LoVo (cell line): ENCODE results near the gene TBC1D17.
A peak's percentile ranks its signal among the peaks of the same experiment; 100 is the strongest.

Source experiments
- DNase-seq: peaks from one replicate; pipeline ENCODE4 v3.0.0-alpha.2; 2016; ENCODE audit warnings: low spot score

The TBC1D17 gene

DNA sequence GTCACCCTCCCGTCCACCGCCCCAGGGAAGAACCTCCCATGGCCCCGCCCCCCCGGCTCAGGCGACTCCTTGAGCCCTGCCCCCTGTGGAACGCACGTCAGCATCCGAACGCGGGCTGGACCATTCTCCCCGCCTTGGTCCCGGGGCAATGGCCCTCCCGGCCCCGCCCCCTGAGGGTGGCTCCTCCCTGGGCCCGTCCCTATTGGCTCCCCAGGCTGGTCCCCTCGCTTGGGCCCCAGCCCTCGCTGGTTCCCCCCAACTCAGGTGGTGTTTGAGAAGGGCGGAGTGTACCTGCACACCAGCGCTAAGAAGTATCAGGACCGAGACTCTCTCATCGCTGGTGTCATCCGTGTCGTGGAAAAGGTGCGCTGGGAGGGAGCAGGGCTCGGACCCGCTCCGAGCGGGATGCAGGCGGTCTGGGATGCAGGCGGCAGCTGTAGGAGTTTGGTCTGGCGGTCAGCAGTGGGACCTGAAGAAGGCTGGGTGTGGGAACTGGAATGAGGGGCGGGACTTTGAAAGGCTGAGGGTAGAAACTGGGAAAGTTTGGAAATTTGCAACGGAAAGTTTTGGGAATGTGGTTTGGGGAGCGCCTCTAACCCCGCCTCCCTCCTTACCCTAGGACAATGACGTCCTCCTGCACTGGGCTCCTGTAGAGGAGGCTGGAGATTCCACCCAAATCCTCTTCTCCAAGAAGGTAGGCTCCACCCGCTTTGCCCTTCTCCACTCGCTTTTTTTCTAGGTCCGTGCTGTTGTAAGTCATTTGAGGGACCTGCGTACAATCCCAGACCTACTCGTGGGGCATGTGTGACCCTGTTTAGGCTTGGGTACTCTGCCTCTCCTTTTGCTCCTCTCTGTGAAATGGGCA is 609 bp downstream of the TBC1D17 start:
- DNase-seq: peak; percentile 97

DNA sequence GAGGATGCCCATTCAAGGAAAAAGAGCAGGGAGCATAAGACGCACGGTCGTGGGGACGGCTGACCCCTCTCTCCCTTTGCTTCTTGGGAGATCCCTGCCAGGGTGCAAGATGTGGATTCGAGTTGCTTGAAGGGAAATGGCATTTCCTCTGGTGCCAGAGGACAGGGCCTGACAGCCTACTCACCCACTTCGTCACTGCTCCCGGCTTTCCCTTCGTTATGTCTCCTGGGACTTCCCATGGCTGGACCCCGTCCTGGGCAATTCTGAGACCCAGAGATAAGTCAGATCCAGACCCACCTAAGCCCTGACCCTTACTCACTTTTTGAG is 1.2 kb downstream of the TBC1D17 start:
- no peak for DNase-seq

DNA sequence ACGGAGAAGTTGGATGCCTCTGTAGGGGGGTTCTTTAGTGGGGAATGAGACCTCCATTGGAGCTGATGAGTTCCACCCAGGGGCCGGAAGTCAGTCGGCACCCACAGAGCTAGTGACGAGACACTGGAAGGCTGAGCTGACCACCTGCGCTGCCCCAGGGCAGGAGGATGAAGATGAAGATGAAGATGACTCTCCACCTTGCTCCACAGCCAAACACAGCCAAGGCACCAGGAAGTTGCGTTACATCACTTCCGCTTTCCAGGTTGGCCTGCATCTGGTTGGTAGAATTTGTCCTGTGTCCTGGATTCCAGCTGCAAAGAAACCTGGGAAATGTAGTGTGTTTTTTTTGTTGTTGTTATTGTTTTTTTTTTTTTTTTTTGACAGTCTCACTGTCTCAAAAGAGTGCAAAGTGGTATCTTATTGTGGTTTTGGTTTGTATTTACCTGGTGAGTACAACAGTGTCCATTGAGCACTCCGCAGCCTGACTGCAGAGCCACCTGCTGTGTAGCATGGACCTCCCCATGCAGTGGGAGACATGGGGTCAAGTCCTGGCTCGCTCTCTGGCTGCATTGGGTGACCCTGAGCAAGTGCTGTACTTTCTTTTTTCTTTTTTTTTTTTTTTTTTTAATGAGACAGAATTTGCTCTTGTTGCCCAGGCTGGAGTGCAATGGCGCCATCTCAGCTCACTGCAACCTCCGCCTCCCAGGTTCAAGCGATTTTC is 1.9 kb downstream of the TBC1D17 start:
- DNase-seq: no peak

DNA sequence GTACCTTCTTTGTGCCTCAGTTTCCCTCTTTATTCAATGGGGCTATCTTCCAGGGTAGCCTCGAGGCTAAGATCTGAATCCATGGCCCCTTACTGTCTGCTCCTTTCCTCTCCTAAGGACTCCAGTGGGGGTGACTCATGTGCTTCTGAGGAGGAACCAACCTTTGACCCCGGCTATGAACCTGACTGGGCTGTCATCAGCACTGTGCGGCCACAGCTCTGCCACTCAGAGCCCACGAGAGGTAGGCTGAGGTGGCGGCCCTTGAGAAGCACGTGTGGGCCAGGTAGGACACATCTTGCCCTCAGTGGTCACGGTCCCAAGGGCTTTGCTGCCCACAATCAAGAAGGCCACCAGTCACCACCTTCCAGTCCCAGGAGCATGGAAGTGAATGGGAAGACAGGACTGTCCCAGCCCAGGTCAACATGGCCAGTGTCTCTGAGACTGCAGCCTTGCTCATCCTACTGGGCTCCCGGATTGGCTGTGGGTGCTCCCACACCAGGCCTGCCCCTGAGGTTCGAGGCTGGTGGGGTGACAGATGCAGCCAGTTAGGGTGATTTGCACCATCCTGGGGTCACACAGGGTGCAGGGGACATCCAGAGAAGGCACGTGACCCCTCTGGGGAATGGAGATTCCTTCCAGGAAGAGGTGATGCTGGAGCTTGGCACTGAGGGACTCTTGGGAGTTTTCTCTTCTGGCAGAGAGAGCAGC is 2.8 kb downstream of the TBC1D17 start:
- DNase-seq: no peak

GRCh38 chr19:49881186-49881585 is 3.7 kb downstream of the TBC1D17 start:
- no peak for DNase-seq

DNA sequence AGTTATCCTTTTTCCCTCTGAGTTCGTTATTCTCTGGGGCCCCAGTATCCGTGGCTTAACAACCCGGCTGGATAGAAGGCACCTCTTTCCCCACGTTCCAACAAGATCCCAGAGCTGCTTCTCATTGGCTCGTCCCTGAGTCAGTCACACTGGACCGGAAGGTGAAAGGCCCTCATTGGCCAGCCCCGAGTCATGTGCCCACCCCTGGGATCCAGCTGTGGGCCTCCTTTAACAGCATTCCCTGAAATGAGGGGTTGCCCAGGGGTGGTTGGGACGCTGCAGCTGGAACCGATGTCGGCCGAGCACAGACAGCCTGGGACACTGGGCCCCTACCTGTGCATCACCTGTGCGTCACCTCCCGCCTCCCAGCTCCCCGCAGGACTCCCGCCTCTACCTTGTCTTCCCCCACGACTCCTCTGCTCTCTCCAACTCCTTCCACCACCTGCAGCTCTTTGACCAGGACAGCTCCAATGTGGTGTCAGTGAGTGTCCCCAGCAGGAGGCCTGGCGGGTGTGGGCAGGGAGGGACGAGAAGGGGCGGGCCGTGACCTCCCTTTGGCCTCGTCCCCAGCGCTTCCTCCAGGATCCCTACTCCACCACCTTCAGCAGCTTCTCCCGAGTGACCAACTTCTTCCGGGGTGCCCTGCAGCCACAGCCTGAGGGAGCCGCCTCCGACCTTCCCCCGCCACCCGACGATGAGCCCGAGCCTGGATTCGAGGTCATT is 4.3 kb downstream of the TBC1D17 start:
- DNase-seq: no peak

- DNase-seq: no peak
Observed at GRCh38 chr19:49882643-49883042, 5.1 kb downstream of the TBC1D17 start.

DNA sequence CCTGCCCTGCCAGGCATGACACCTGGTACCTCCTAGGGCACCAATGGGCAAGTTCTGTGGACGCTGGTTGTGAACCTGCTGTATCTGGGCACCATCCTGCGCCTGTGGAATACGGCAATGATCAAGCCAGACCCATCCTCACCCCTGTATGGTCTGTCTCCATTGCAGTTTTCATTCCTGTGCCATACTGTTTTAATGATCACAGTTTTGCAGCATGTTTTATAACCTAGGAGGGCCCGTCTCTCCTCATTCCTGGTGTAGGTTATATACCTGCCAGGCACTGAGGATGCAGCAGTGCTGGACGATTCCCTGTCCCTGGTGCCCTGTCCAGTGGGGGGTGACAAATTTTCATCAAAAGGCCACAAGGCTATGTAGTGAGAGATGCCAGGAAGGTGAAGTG is 5.6 kb downstream of the TBC1D17 start:
- no peak for DNase-seq

DNA sequence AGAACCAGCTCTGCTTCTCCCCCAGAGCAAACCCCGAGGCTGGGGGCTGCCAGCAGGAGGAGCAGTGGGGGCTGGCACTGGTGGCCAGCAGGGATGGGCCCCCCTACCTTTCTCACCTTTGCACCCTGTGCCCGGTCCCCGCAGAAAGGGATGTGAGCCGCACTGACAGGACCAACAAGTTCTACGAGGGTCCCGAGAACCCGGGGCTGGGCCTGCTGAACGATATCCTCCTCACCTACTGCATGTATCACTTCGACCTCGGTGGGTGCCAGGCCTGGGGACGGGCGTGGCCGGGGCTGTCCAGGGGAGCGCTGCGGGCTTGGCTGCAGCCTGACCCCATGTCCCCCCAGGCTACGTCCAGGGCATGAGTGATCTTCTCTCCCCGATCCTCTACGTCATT is 6.6 kb downstream of the TBC1D17 start:
- DNase-seq: no peak

DNA sequence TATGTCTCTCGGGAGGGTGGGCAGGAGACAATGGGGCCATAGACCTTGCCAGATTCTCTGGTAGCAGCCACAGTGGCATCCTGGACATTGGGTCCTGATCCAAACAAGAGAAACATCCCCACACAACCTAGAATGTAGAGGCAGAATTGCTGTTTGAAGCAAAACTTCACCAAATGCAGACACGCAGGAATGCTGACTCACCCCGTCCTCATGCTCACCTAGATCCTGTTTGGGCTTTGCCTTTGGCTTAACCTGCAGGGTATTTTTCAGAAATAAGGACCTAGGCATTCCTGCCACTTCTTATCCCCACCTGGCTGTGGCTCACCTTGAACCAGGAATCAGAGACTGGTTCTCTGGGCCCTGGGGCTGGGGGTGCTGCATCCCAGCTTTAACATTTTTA is 7.3 kb downstream of the TBC1D17 start:
- DNase-seq: no peak

- DNase-seq: no peak
Observed at GRCh38 chr19:49887037-49887664, 9.6 kb downstream of the TBC1D17 start.

DNA sequence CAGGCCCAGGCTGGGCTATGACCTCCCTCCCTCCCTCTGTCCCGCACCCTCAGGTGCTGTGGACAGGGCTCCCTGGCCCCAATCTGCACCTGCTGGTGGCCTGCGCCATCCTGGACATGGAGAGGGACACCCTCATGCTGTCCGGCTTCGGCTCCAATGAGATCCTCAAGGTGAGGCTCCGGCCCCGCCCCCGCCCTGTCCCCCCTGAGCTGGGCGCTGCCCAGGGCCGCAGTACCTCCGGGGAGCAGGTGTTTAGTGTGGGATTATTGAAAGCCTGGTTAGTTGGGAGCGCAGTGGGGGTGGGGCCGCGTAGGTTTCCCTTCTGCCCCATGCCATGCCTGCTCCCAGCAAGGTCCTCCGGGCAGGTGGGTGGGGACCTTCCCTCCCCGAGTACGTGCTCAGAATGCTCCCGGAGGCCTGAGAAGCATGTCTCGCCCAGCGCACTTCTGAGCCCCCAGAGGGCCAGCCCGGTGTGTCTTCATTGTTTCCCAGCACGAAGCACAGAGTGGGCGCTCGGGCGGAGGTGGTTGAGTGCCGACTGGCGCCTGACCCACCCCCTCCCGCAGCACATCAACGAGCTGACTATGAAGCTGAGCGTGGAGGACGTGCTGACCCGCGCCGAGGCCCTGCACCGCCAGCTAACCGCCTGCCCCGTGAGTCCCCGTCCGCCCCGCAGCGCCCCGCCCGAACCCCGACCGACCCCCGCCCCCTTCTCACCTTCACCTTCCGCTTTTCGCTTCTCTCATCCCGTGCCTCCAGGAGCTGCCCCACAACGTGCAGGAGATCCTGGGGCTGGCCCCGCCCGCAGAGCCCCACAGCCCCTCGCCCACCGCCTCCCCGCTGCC is 10.4 kb downstream of the TBC1D17 start:
- no peak for DNase-seq

GRCh38 chr19:49888510-49888824 is 11.0 kb downstream of the TBC1D17 start:
- DNase-seq: no peak

DNA sequence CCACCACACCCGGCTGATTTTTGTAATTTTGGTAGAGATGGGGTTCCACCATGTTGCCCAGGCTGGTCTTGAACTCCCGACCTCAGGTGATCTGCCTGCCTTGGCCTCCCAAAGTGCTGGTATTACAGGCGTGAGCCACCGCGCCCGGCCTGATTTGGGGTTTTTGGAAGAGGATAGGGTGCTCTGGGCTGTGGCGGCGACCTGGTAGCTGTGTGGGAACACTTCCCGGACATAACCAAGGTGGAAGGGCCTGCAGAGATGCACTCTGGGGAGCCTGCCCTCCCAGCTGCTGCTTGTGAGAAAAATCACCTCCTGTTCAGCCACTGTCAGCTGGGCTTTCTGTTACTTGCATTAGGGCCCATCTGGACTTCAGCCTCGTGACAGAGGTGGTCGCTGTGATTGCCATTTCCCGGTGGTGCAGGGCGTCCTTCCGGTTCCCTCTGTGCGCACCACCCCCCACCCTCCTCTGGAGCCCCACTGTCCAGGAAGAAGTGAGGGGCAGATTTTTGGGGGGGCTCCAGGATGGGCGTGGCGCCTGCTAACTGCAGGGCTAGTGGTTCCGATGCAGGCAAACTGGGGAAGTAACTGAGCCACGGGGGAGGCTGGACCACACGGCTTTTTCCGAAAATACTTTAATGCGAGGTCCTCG is 11.7 kb downstream of the TBC1D17 start:
- DNase-seq: no peak

- peak; percentile 52 for DNase-seq
Observed at GRCh38 chr19:49889687-49890348, 12.3 kb downstream of the TBC1D17 start.

DNA sequence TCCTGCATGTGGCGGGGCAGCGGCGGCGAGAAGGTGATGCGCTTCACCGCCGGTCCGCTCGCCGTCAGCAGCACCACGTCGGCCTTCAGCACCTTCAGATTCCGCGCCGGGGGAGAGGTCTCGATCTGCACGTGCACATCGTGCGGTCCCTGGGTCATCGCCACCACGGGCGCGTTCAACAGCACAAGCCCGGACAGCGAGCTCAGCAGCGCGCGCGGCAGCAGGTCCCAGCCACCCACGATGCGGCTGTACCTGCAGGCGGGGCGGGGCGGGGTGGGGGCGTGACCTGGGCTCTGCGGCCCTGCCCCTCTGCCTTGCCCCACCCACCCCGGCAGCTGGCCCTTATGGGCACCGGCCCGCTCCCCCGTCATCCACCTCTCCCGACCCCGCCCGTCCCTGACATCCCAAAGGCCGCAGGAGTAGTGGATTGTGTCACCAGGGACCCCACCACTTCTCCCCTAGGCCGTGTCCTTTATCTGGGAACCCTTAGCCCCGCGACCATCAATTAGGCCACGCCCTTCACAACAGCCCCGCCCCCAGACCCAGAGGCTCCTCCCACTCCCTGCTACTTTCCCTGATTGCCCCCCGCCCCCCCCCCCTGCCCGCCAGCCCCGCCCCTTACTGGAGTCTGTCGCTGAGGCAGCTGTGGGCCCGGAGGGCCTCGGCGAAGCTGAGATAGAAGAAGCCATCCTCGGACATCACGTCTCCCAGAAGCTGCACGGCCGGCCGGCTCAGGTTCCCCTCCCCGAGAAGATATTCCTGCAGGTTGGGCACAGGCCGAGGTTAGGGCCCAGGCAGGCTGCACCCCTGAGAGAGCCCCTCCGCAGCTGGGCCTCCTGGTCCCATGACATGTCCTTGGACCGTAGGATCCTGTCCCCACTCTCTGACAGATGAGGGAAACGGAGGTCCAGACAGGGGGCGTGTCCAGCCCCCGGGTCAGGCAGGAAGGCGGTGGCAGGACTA is 13.1 kb downstream of the TBC1D17 start:
- DNase-seq: peak; percentile 41

DNA sequence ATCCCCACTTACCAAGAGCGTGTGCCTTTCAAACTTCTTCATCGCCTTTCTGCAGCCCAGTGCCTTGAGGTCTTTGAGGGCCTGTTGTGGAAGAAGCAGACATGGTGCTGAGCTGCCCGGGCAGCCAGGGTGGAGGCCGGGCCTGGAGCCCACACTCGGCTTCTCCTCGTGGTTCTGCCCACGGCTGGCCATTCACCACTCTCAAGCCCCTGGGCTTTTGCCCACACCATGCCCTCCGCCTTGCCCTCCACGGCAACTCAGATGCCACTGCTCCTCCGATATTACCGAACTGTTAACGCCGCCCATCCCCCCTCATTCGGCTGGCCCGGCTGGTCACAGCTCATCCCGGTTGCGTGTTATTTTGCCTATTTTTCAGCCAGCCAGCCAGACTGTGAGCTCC is 13.9 kb downstream of the TBC1D17 start:
- no peak for DNase-seq

DNA sequence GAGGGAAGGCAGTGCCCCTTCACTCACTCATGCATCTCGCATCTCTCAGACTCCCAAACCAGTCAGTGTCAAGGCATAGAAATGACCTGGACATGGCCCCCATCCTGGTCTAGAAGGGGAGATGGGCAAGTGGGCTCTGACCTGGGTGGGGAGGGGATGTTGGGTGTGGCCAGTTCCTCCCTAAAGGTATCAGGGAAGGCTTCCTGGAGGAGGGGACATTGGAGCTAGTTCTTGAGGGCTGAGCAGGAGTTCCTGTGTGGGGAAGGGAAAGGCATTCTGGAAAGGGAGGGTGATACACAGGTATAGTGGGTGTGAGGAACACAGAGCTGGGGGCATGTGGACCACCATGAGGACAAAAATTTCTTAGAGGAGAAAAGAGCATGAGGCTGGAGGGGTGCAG is 15.2 kb downstream of the TBC1D17 start:
- DNase-seq: no peak
